Measurements from ENCODE around the gene TACSTD2.
"Not testable (repeated sequence)": the region's sequence is repeated elsewhere in the genome, so short reads cannot be mapped to it uniquely, and the experiment has no call there.

TACSTD2 gene

GRCh38 chr1:58607391-58607790, 30.3 kb upstream of the TACSTD2 start:
- no peak for TF ChIP-seq CTCF (IDR thresholded peaks at IDR 0.05; ENCODE audit: unreplicated experiment in 3 of 3)
- no peaks in the 10 kb centered on the region for H3K36me3 Mint-ChIP-seq (ENCODE audit: low read depth)

GRCh38 chr1:58601921-58602320, 24.9 kb upstream of the TACSTD2 start:
- not testable (repeated sequence) for H3K4me3 Mint-ChIP-seq; H3K27ac Mint-ChIP-seq; H3K4me1 Mint-ChIP-seq; H3K36me3 Mint-ChIP-seq (ENCODE audit: low read depth)
- Mint-ChIP-seq H3K27me3 (ENCODE audit: low read depth) (peaks cover 19% of the 10 kb centered on the region), H3K9me3 (peaks cover 33% of the 10 kb centered on the region)

More at GRCh38 chr1:58607391-58607790, 30.3 kb upstream of the TACSTD2 start:
- Mint-ChIP-seq H3K9me3 (peaks cover 16% of the 10 kb centered on the region), H3K4me1 (no peaks in the 10 kb centered on the region), H3K27ac (no peak overlapping the region), H3K27me3 (ENCODE audit: low read depth) (peaks cover 6% of the 10 kb centered on the region), H3K4me3 (no peak overlapping the region)

- peaks cover 19% of the 10 kb centered on the region for H3K27me3 Mint-ChIP-seq (ENCODE audit: low read depth)
- H3K4me3 Mint-ChIP-seq, result no peak overlapping the region
- H3K9me3 Mint-ChIP-seq, result peaks cover 18% of the 10 kb centered on the region
- no peak for TF ChIP-seq CTCF (IDR thresholded peaks at IDR 0.05; ENCODE audit: unreplicated experiment in 3 of 3)
- peaks cover 17% of the 10 kb centered on the region for H3K4me1 Mint-ChIP-seq
- H3K27ac Mint-ChIP-seq, result no peak overlapping the region
- H3K36me3 Mint-ChIP-seq (ENCODE audit: low read depth), result no peaks in the 10 kb centered on the region
Observed at GRCh38 chr1:58597996-58598395, 20.9 kb upstream of the TACSTD2 start.

- Mint-ChIP-seq H3K27ac (peak overlapping the region in 1 of 3 experiments; percentile 47), H3K27me3 (ENCODE audit: low read depth) (peaks cover 19% of the 10 kb centered on the region), H3K36me3 (ENCODE audit: low read depth) (no peaks in the 10 kb centered on the region), H3K4me1 (peaks cover 27% of the 10 kb centered on the region), H3K4me3 (no peak overlapping the region), H3K9me3 (peaks cover 18% of the 10 kb centered on the region)
- TF ChIP-seq CTCF (IDR thresholded peaks at IDR 0.05; ENCODE audit: unreplicated experiment in 3 of 3), result no peak
Observed at GRCh38 chr1:58597076-58597475, 20.0 kb upstream of the TACSTD2 start.

GRCh38 chr1:58596631-58597052, 19.6 kb upstream of the TACSTD2 start:
- no peak for TF ChIP-seq CTCF (IDR thresholded peaks at IDR 0.05; ENCODE audit: unreplicated experiment in 3 of 3)
- H3K36me3 Mint-ChIP-seq (ENCODE audit: low read depth), result no peaks in the 10 kb centered on the region
- peaks cover 14% of the 10 kb centered on the region for H3K9me3 Mint-ChIP-seq
- H3K4me1 Mint-ChIP-seq, result peaks cover 29% of the 10 kb centered on the region
- H3K27ac Mint-ChIP-seq, result peak overlapping the region in 1 of 3 experiments; percentile 47
- no peak overlapping the region for H3K4me3 Mint-ChIP-seq
- peaks cover 15% of the 10 kb centered on the region for H3K27me3 Mint-ChIP-seq (ENCODE audit: low read depth)

GRCh38 chr1:58594546-58594945, 17.5 kb upstream of the TACSTD2 start:
- Mint-ChIP-seq H3K27me3 (ENCODE audit: low read depth) (peaks cover 12% of the 10 kb centered on the region), H3K9me3 (no peaks in the 10 kb centered on the region), H3K36me3 (ENCODE audit: low read depth) (no peaks in the 10 kb centered on the region)

More at GRCh38 chr1:58594546-58594945, 17.5 kb upstream of the TACSTD2 start:
- no peak overlapping the region for H3K4me3 Mint-ChIP-seq
- no peak overlapping the region for H3K27ac Mint-ChIP-seq
- TF ChIP-seq CTCF (IDR thresholded peaks at IDR 0.05; ENCODE audit: unreplicated experiment in 3 of 3), result no peak
- H3K4me1 Mint-ChIP-seq, result peaks cover 29% of the 10 kb centered on the region
